ENCODE measurements around the gene OSBPL10.
A peak's percentile ranks its signal among the peaks of the same experiment; 100 is the strongest.

Gene OSBPL10

DNA sequence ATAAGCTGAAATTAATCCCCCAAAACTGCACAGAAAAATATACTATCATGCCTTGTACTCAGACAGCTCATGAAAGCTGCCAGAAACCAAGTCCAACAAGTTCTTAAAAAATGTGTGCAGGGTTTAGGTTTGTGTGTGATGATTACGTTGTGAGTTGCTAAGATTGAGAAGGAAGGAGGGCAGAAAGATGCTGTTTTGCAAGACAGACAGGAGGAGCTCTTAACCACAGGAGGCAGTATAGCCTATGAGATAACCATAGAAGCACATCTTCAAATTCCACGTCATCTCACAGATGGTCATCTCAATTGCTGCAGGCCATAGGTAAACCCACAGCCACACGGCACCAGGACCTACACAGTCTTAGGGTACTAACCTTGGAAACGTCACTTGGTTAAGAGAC is 256.4 kb downstream of the OSBPL10 start:
- H3K27me3 ChIP-seq (ENCODE audit: control insufficient read depth, insufficient read depth, low read length) = no peaks in the 10 kb centered on the region
- H3K9ac ChIP-seq (ENCODE audit: low read depth, low read length) = no peak overlapping the region
- H3K36me3 ChIP-seq (ENCODE audit: control insufficient read depth, insufficient read depth, low read length) = no peaks in the 10 kb centered on the region; the same call in 1 of the 2 replicates
- H3K4me3 ChIP-seq (ENCODE audit: low read depth, low read length) = no peak overlapping the region
- peaks cover 20% of the 10 kb centered on the region for H3K4me1 ChIP-seq (ENCODE audit: control insufficient read depth, insufficient read depth, low read length)
- no peaks in the 10 kb centered on the region for H3K9me3 ChIP-seq (ENCODE audit: control insufficient read depth, insufficient read depth, low read length)
- H3K27ac ChIP-seq (ENCODE audit: low read depth, low read length) = peak overlapping the region; percentile 79

DNA sequence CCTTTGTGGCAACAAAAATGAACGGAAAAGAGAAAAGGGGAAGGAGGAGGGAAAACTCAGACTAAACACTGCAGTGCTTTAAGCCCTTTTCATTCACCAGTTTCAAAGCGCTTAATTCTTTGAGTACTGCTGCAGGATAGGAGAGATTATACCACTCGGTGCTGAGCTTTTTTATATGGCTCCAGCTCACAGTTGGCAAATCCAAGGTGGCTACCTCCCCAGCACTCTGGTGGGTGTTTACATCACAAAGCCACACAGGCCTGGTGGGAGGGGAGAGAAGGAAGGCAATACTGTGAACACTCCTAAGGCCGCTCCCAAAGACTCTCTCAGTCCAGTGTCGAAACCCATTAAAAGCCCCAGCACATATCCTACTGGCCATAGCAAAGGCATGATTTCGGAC is 256.9 kb downstream of the OSBPL10 start:
- Histone ChIP-seq H3K9me3 (ENCODE audit: control insufficient read depth, insufficient read depth, low read length) (no peaks in the 10 kb centered on the region), H3K4me3 (ENCODE audit: low read depth, low read length) (no peak overlapping the region), H3K36me3 (ENCODE audit: control insufficient read depth, insufficient read depth, low read length) (no peaks in the 10 kb centered on the region; the same call in 1 of the 2 replicates), H3K4me1 (ENCODE audit: control insufficient read depth, insufficient read depth, low read length) (peaks cover 20% of the 10 kb centered on the region), H3K9ac (ENCODE audit: low read depth, low read length) (no peak overlapping the region), H3K27me3 (ENCODE audit: control insufficient read depth, insufficient read depth, low read length) (no peaks in the 10 kb centered on the region), H3K27ac (ENCODE audit: low read depth, low read length) (peak overlapping the region; percentile 79)

DNA sequence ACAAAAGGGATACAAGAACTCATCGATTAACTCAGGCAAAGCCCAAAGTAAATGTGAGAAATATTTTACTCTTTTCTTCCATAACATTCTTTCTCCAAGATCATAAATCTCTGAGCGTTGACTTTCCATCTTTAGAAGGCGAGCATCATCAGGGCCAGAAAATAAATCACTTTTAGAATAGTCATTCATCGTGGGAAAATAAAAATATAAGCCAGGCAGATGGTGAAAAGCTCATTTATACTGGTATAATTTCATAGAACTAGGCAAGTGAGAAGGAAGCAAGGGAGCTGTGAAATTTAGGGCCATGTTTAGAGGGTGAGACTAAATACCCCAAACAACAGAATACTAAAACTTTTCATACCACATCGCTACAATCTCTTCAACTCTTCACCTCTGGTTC is 257.4 kb downstream of the OSBPL10 start:
- H3K9me3 ChIP-seq (ENCODE audit: control insufficient read depth, insufficient read depth, low read length) = no peaks in the 10 kb centered on the region
- no peak overlapping the region for H3K4me3 ChIP-seq (ENCODE audit: low read depth, low read length)
- no peaks in the 10 kb centered on the region; the same call in 1 of the 2 replicates for H3K36me3 ChIP-seq (ENCODE audit: control insufficient read depth, insufficient read depth, low read length)
- no peaks in the 10 kb centered on the region for H3K27me3 ChIP-seq (ENCODE audit: control insufficient read depth, insufficient read depth, low read length)
- H3K27ac ChIP-seq (ENCODE audit: low read depth, low read length) = peak overlapping the region; percentile 79
- H3K4me1 ChIP-seq (ENCODE audit: control insufficient read depth, insufficient read depth, low read length) = peaks cover 20% of the 10 kb centered on the region
- no peak overlapping the region; the same call in 1 of the 2 replicates for H3K9ac ChIP-seq (ENCODE audit: low read depth, low read length)

DNA sequence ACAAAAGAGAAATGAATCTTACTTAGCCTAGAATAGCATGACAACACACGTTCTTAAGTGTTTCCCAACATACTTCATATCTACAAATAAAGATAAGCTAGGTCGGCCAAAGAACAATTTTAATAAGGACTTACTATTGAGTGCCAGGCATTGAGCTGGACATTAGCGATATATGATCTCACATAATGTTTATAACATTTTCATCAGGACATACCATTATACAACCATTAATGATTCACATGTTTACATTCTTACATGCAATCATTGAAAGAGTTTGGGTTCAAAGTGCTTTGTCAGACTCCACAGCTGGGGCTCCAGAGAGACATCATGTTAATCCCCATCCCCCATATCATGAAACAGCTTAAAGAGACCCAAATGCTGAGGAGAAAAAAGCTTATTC is 259.4 kb downstream of the OSBPL10 start:
- H3K4me3 ChIP-seq (ENCODE audit: low read depth, low read length) = no peak overlapping the region
- H3K36me3 ChIP-seq (ENCODE audit: control insufficient read depth, insufficient read depth, low read length) = no peaks in the 10 kb centered on the region
- H3K9ac ChIP-seq (ENCODE audit: low read depth, low read length) = no peak overlapping the region
- no peaks in the 10 kb centered on the region for H3K27me3 ChIP-seq (ENCODE audit: control insufficient read depth, insufficient read depth, low read length)
- no peak overlapping the region for H3K27ac ChIP-seq (ENCODE audit: low read depth, low read length)
- H3K4me1 ChIP-seq (ENCODE audit: control insufficient read depth, insufficient read depth, low read length) = peaks cover 20% of the 10 kb centered on the region
- no peaks in the 10 kb centered on the region for H3K9me3 ChIP-seq (ENCODE audit: control insufficient read depth, insufficient read depth, low read length)

DNA sequence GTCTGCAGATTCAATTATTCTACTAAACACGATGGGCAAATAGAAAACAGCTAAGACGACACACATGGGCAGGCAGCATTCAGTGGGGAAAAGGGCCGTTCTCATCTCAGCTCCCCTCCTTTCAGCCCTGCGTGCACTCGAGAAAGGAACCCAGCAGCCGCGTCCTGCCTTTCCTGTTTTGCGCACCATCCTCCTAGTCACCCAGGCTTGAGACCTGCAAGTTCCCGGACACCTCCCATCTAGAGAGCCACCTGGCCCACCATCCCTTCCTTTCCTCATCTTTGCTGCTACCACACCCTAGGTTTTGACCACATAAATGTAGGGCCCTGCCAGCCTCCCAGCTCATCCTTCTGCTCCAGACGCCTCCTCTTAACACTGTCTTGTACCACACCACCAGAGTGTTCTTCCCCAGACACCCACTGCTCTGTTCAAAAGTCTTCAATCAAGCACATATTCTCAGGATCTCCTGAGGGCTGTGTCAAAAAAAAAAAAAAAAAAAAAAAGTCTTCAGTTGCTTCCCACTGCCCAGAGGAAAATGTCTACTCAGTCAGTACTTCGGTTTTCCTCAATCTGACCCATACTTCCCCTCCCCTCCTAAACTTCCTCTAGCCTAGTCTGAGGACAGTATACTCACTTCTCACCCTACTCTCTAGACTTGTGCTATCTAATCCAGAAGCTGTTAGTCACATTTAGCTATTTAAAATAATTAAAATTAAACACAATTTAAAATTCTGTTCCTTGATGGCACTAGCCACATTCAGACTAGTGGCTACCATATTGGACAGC is 266.4 kb downstream of the OSBPL10 start:
- no peak overlapping the region for H3K9ac ChIP-seq (ENCODE audit: low read depth, low read length)
- no peak overlapping the region for H3K4me3 ChIP-seq (ENCODE audit: low read depth, low read length)
- H3K27me3 ChIP-seq (ENCODE audit: control insufficient read depth, insufficient read depth, low read length) = no peaks in the 10 kb centered on the region
- H3K4me1 ChIP-seq (ENCODE audit: control insufficient read depth, insufficient read depth, low read length) = no peaks in the 10 kb centered on the region
- H3K27ac ChIP-seq (ENCODE audit: low read depth, low read length) = no peak overlapping the region
- no peaks in the 10 kb centered on the region for H3K9me3 ChIP-seq (ENCODE audit: control insufficient read depth, insufficient read depth, low read length)
- 0 out of 2 replicates have a peak, but pooled peaks cover 3% of the 10 kb centered on the region for H3K36me3 ChIP-seq (ENCODE audit: control insufficient read depth, insufficient read depth, low read length)

DNA sequence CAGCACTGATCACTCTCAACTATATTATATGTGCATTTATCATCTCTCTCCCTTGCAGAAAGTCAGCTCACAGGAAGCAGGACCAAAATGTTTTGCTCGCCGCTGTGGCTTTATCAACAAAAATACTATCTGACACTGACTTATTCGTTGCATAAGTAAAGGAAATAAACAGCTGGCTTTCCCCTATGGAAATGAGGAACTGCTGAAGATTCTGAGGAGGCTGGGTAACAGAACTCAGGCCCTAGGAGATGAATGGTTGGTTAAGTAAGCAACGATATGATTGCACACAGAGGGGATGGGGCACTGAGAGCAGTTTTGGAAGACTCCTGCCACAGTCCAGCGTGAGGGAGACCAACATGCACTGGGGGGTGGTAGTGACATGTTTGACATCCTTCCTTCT is 267.2 kb downstream of the OSBPL10 start:
- Histone ChIP-seq H3K4me3 (ENCODE audit: low read depth, low read length) (no peak overlapping the region), H3K9ac (ENCODE audit: low read depth, low read length) (no peak overlapping the region), H3K27me3 (ENCODE audit: control insufficient read depth, insufficient read depth, low read length) (no peaks in the 10 kb centered on the region), H3K9me3 (ENCODE audit: control insufficient read depth, insufficient read depth, low read length) (no peaks in the 10 kb centered on the region), H3K36me3 (ENCODE audit: control insufficient read depth, insufficient read depth, low read length) (0 out of 2 replicates have a peak, but pooled peaks cover 5% of the 10 kb centered on the region), H3K4me1 (ENCODE audit: control insufficient read depth, insufficient read depth, low read length) (no peaks in the 10 kb centered on the region), H3K27ac (ENCODE audit: low read depth, low read length) (no peak overlapping the region)

DNA sequence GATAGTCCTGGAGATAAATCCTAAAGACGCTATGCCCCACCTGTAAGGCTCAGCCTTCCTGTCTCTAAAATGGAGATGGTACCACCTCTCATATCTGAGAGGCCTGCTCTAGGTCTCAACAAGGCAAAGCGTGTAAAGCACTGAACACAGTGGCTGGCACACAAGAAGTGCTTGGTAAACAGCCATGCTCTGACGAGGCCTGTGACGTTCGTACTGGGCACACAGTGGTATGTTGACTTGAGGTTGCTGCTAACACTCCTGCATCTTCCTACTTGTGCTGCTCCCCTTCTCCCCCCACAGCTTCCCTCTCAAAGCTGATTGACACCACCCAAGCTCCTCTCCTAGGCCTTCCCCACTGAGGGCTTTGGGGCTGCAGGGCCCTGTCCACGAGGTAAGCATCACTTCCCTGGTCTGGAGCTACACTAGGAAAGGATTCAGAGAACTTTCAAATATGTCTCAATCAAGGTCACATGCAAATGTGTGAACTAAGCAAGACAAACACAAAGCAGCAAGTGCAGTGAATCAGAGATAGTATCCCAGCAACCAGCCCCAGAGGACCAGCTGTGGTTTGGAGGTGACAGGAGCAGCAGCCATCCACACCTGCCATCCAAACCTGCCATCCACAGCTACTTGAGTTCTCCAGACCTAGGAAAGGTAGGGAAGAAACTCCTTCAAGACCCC is 270.8 kb downstream of the OSBPL10 start:
- no peaks in the 10 kb centered on the region for H3K27me3 ChIP-seq (ENCODE audit: control insufficient read depth, insufficient read depth, low read length)
- 0 out of 2 replicates have a peak, but pooled peaks cover 5% of the 10 kb centered on the region for H3K36me3 ChIP-seq (ENCODE audit: control insufficient read depth, insufficient read depth, low read length)
- no peak overlapping the region for H3K27ac ChIP-seq (ENCODE audit: low read depth, low read length)

DNA sequence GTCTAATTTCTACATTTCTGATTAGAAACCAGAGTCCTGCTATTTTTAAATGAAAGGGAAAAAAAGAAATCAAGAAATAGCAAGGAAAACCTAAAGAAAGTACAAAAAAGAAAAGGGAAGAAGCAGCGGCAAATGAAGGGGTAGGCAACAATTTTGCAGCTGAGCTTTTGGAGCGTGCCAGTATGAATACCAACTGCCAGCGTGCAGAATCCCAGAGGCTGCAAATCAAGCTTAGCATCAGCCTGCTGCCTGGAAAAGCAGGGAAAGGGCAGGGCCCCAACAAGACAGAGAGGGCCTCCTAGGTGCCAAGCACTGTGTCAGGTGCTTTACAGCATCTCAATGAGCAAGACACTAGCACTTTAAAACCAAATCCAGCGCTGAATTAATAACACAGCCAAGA is 271.5 kb downstream of the OSBPL10 start:
- Histone ChIP-seq H3K36me3 (ENCODE audit: control insufficient read depth, insufficient read depth, low read length) (0 out of 2 replicates have a peak, but pooled peaks cover 5% of the 10 kb centered on the region), H3K9me3 (ENCODE audit: control insufficient read depth, insufficient read depth, low read length) (no peaks in the 10 kb centered on the region), H3K27me3 (ENCODE audit: control insufficient read depth, insufficient read depth, low read length) (no peaks in the 10 kb centered on the region), H3K27ac (ENCODE audit: low read depth, low read length) (no peak overlapping the region), H3K9ac (ENCODE audit: low read depth, low read length) (no peak overlapping the region), H3K4me1 (ENCODE audit: control insufficient read depth, insufficient read depth, low read length) (no peaks in the 10 kb centered on the region), H3K4me3 (ENCODE audit: low read depth, low read length) (no peak overlapping the region)

More for the DNA sequence above, 270.8 kb downstream of the OSBPL10 start:
- no peak overlapping the region for H3K9ac ChIP-seq (ENCODE audit: low read depth, low read length)
- no peaks in the 10 kb centered on the region for H3K4me1 ChIP-seq (ENCODE audit: control insufficient read depth, insufficient read depth, low read length)
- no peaks in the 10 kb centered on the region for H3K9me3 ChIP-seq (ENCODE audit: control insufficient read depth, insufficient read depth, low read length)
- no peak overlapping the region for H3K4me3 ChIP-seq (ENCODE audit: low read depth, low read length)

DNA sequence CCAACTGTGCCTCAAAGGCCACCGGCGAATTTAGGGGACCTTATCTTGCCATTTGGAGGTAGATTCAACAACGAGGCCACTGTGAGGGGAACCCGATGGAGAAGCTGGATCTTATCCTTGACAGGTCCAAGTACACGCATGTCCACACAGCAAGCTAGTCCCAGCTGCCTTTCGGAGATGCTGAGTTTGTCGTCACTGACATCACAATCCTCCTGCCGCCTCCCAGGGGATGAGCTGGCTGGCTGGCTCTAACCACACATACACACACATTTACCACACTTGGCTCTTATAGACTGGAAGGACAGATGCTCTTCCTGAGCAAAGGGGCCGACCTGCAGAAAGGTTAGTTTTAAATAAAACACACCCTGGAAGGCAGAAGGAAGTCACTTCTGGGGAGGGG is 272.1 kb downstream of the OSBPL10 start:
- Histone ChIP-seq H3K36me3 (ENCODE audit: control insufficient read depth, insufficient read depth, low read length) (0 out of 2 replicates have a peak, but pooled peaks cover 5% of the 10 kb centered on the region), H3K4me3 (ENCODE audit: low read depth, low read length) (no peak overlapping the region), H3K4me1 (ENCODE audit: control insufficient read depth, insufficient read depth, low read length) (no peaks in the 10 kb centered on the region), H3K9ac (ENCODE audit: low read depth, low read length) (no peak overlapping the region), H3K27ac (ENCODE audit: low read depth, low read length) (no peak overlapping the region), H3K27me3 (ENCODE audit: control insufficient read depth, insufficient read depth, low read length) (no peaks in the 10 kb centered on the region), H3K9me3 (ENCODE audit: control insufficient read depth, insufficient read depth, low read length) (no peaks in the 10 kb centered on the region)

DNA sequence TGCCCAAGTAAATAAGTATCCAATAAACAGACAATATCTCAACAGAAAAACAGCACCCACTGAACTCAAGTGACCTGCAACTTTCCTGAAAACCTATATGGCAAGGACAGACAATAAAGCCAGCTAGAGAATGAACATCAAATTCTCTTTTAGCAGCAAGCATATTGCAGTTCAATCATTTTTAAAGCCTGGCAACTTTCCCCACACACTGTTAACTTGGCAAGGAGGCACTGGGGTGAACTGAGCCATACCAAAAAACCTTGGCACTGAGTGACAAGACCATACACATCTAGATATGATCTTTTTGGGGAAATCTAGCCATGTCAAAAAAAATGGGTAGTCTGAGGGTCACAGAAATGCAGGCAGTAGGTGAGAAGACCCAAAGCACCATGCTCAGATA is 273.8 kb downstream of the OSBPL10 start:
- Histone ChIP-seq H3K4me3 (ENCODE audit: low read depth, low read length) (no peak overlapping the region), H3K4me1 (ENCODE audit: control insufficient read depth, insufficient read depth, low read length) (no peaks in the 10 kb centered on the region), H3K9me3 (ENCODE audit: control insufficient read depth, insufficient read depth, low read length) (no peaks in the 10 kb centered on the region), H3K27ac (ENCODE audit: low read depth, low read length) (no peak overlapping the region), H3K27me3 (ENCODE audit: control insufficient read depth, insufficient read depth, low read length) (no peaks in the 10 kb centered on the region), H3K9ac (ENCODE audit: low read depth, low read length) (no peak overlapping the region), H3K36me3 (ENCODE audit: control insufficient read depth, insufficient read depth, low read length) (peaks cover 6% of the 10 kb centered on the region; the same call in 1 of the 2 replicates)

DNA sequence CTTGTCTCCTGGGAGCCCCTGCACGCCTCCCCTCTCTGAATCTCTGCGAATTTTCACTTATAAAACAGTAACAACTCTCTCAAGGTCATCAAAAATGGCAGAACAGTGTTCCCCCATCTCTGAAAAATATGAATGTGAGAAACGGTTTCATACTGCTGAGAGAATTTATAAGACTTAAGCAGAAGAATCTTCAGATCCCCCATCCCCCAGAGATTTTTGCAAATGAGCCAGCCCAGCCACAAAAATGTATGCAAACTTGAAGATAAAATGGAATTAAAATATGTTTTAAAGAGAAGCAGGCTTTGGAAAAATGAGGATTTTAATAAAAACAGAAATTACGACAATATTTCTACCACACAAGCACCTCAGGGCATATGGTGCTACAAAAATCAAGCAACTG is 275.3 kb downstream of the OSBPL10 start:
- H3K4me3 ChIP-seq (ENCODE audit: low read depth, low read length) = no peak overlapping the region
- peaks cover 20% of the 10 kb centered on the region for H3K36me3 ChIP-seq (ENCODE audit: control insufficient read depth, insufficient read depth, low read length)
- no peak overlapping the region for H3K9ac ChIP-seq (ENCODE audit: low read depth, low read length)
- H3K27ac ChIP-seq (ENCODE audit: low read depth, low read length) = no peak overlapping the region
- H3K4me1 ChIP-seq (ENCODE audit: control insufficient read depth, insufficient read depth, low read length) = no peaks in the 10 kb centered on the region
- H3K9me3 ChIP-seq (ENCODE audit: control insufficient read depth, insufficient read depth, low read length) = no peaks in the 10 kb centered on the region
- H3K27me3 ChIP-seq (ENCODE audit: control insufficient read depth, insufficient read depth, low read length) = no peaks in the 10 kb centered on the region

All from HUES48 (cell line).